K562 (cell line): ENCODE data around the gene ANKZF1. TPM values are rescaled to one million over a fixed set of nuclear protein-coding genes. Genes with fewer than 3 reads are reported as not detected.

Experiments
- BACH1 ChIP-seq: fragments of 200-800 bp; sonication (Bioruptor generic); IDR thresholded peaks from 2 replicates; pipeline ENCODE4 v1.6.1; 2016; ENCODE audit warnings: missing genetic modification characterization, missing compliant biosample characterization
- BRCA1 ChIP-seq, 2 experiments: fragments of 450-650 bp in 1 of 2; sonication (generic) in 1 of 2; formaldehyde crosslinking in 1 of 2; IDR thresholded peaks; 2 replicates each; pipeline versions ENCODE4 v1.5.0 to v1.6.1; 2017 to 2020; ENCODE audit warnings: mild to moderate bottlenecking in 1 of 2, missing genetic modification reagents in 1 of 2
- EP400 ChIP-seq: fragments of 450-650 bp; IDR thresholded peaks from 2 replicates; pipeline ENCODE4 v1.6.1; 2017; ENCODE audit warnings: antibody characterized with exemption, mild to moderate bottlenecking, moderate library complexity
- ETV1 ChIP-seq: fragments of 450-650 bp; conservative IDR thresholded peaks from 2 replicates; pipeline ENCODE4 v1.6.1; 2016; ENCODE audit warnings: missing genetic modification characterization, control low read depth, low read depth, missing compliant biosample characterization
- FOXA3 ChIP-seq, 2 experiments: fragments of 450-650 bp in 1 of 2; sonication (generic) in 1 of 2; formaldehyde crosslinking; IDR thresholded peaks in 1 of 2; conservative IDR thresholded peaks in 1 of 2; 2 replicates each; pipeline versions ENCODE4 v1.4.0 to v1.8.0; 2020 to 2022; ENCODE audit warnings: mild to moderate bottlenecking in 2 of 2, missing genetic modification reagents in 1 of 2
- POLR2B ChIP-seq: fragments of 450-650 bp; IDR thresholded peaks from 2 replicates; pipeline ENCODE4 v1.6.1; 2018; ENCODE audit warnings: low read depth; ENCODE audit not compliant: partially characterized antibody
- SMAD3 ChIP-seq: fragments of 450-650 bp; formaldehyde crosslinking; conservative IDR thresholded peaks from 2 replicates; pipeline ENCODE4 v1.4.0; 2020; ENCODE audit warnings: mild to moderate bottlenecking
- SMARCB1 ChIP-seq: IDR thresholded peaks from 2 replicates; pipeline ENCODE4 v1.6.1; 2011; ENCODE audit warnings: improper control_type of control experiment, low read depth; ENCODE audit not compliant: insufficient read length
- TARDBP ChIP-seq: fragments of 450-650 bp; IDR thresholded peaks from 2 replicates; pipeline ENCODE4 v1.6.1; 2016
- YY1 ChIP-seq, 3 experiments: IDR thresholded peaks; 2 replicates each; pipeline ENCODE4 v1.6.1; 2011; ENCODE audit warnings: low read length in 2 of 3, mild to moderate bottlenecking in 2 of 3, moderate library complexity in 2 of 3, borderline replicate concordance in 1 of 3, control low read depth in 1 of 3, low read depth in 1 of 3; ENCODE audit not compliant: insufficient read depth in 3 of 3, insufficient replicate concordance in 2 of 3, control insufficient read depth in 1 of 3, insufficient read length in 1 of 3; ENCODE audit errors: extremely low read depth in 1 of 3
- ZNF431 ChIP-seq: sonication (generic); formaldehyde crosslinking; IDR thresholded peaks from 2 replicates; pipeline ENCODE4 v1.8.0; 2022; ENCODE audit warnings: mild to moderate bottlenecking, missing genetic modification reagents
- ZNF561 ChIP-seq: fragments of 450-650 bp; formaldehyde crosslinking; conservative IDR thresholded peaks from 2 replicates; pipeline ENCODE4 v1.4.0; 2020; ENCODE audit warnings: mild to moderate bottlenecking, moderate library complexity
- polyA plus RNA-seq, 8 experiments: library from polyadenylated mRNA; depleted of rRNA in 4 of 8; stranded (reverse) in 5 of 8; unstranded in 3 of 8; fragments of >200 nt; fragmentation: Nextera tagmentation in 2 of 8; fragmentation: Illumina TruSeq in 1 of 8; extraction: Ambion mirVana in 2 of 8; extraction: Trizol in 1 of 8; gene quantifications; 2 replicates each; pipeline versions ENCODE4 v1.2.1 to v1.2.3, GENCODE V29; 2011 to 2014; ENCODE audit warnings: inconsistent platforms in 1 of 8, missing spikeins in 1 of 8
- total RNA-seq, 7 experiments: library from RNA; depleted of rRNA in 6 of 7; stranded (reverse); fragments of >200 nt in 6 of 7; fragmentation: Illumina TruSeq in 2 of 7; extraction: Trizol in 2 of 7; gene quantifications; 2 replicates each; pipeline versions ENCODE4 v1.2.1 to v1.2.3, GENCODE V29; 2011 to 2021; ENCODE audit warnings: low replicate concordance in 1 of 7
- TF ChIP-seq, protein P1 (sequence below): sonication (generic); formaldehyde crosslinking; IDR thresholded peaks from 2 replicates; pipeline ENCODE4 v1.8.0; 2022; ENCODE audit warnings: missing genetic modification reagents, mild to moderate bottlenecking, moderate library complexity, borderline replicate concordance
- TF ChIP-seq, protein P2 (sequence below): fragments of 450-650 bp; IDR thresholded peaks from 2 replicates; pipeline ENCODE4 v1.6.1; 2016; ENCODE audit warnings: mild to moderate bottlenecking, moderate library complexity

ANKZF1 gene
- total and polyA plus RNA-seq, 9 of the 15 experiments (the other 6 are each of a cell fraction or from before 2014, with no cell fraction given), result 3.1 to 60.6 (median 31.0) TPM

DNA sequence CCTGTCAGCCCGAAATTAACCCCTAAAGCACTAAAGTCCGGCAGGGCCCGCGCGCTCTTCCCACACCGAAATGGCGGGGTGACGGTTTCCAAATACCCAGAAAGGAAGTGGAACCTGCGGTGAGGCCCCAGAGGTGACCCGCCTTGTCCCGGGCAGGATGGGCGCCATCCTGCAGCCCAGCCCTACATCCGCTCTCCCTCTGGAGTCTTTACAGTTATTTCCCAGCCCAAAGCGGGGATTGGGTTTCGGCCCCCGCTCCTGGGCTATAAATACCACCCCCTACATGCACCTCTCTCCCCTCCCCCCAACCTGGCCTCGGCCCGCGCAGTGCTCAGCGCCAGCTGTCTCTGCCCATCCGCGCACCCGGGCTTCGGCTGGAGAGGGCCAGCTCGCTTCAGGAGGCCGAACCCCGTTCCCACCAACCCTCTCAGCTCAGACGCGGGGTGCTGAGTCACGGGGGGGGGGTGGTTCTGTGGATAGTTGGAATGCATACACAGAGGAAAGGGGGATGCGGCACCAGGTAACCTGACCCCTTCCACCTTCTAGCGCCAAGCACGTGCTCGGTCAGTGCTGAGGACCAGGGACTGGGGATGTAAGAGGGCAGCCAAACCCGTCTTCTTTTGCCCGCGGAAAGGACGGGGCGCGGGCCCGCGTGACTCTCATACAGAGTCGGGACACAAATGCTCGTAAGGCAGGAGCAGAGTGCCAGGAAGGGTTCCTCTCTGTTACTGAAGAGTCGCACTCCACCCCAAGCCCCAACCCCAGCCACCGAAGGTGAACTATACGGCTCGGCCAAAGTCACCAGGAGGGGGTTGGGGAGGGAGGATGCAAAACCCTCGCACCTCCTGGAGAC lies 23.5 kb downstream of the ANKZF1 start, which contains the start of gene TUBA4B (continued):
- TF ChIP-seq TARDBP (no peak), POLR2B (no peak), SMARCB1 (no peak), BRCA1 (IDR thresholded peaks at IDR 0.05) (no peak), BRCA1 (CRISPR knock-in tag; IDR thresholded peaks at IDR 0.05) (no peak), EP400 (peak; percentile 64; the same call in 1 of the 2 replicates), YY1 (IDR thresholded peaks at IDR 0.05; ENCODE audit: borderline replicate concordance in 1 of 3, control insufficient read depth in 1 of 3, extremely low read depth in 1 of 3, insufficient read depth in 3 of 3, insufficient read length in 1 of 3, insufficient replicate concordance in 2 of 3, low read depth in 1 of 3, low read length in 2 of 3) (peak in 1 of 3 experiments; percentile 46), ZNF431 (CRISPR knock-in tag) (no peak), ETV1 (tag) (0 out of 2 replicates have a peak, but pooled peaks have one; percentile 4), ZNF561 (CRISPR knock-in tag) (no peak), SMAD3 (CRISPR knock-in tag) (no peak), BACH1 (tag) (no peak), FOXA3 (CRISPR knock-in tag; conservative IDR thresholded peaks at IDR 0.05 in 1 of 2, IDR thresholded peaks at IDR 0.05 in 1 of 2) (peak in 1 of 2 experiments; percentile 56; a peak in 1 of 4 replicates)
- TF ChIP-seq, protein P1, sequence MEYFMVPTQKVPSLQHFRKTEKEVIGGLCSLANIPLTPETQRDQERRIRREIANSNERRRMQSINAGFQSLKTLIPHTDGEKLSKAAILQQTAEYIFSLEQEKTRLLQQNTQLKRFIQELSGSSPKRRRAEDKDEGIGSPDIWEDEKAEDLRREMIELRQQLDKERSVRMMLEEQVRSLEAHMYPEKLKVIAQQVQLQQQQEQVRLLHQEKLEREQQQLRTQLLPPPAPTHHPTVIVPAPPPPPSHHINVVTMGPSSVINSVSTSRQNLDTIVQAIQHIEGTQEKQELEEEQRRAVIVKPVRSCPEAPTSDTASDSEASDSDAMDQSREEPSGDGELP (CRISPR knock-in tag), result peak; percentile 59; the same call in 1 of the 2 replicates
- TF ChIP-seq, protein P2, sequence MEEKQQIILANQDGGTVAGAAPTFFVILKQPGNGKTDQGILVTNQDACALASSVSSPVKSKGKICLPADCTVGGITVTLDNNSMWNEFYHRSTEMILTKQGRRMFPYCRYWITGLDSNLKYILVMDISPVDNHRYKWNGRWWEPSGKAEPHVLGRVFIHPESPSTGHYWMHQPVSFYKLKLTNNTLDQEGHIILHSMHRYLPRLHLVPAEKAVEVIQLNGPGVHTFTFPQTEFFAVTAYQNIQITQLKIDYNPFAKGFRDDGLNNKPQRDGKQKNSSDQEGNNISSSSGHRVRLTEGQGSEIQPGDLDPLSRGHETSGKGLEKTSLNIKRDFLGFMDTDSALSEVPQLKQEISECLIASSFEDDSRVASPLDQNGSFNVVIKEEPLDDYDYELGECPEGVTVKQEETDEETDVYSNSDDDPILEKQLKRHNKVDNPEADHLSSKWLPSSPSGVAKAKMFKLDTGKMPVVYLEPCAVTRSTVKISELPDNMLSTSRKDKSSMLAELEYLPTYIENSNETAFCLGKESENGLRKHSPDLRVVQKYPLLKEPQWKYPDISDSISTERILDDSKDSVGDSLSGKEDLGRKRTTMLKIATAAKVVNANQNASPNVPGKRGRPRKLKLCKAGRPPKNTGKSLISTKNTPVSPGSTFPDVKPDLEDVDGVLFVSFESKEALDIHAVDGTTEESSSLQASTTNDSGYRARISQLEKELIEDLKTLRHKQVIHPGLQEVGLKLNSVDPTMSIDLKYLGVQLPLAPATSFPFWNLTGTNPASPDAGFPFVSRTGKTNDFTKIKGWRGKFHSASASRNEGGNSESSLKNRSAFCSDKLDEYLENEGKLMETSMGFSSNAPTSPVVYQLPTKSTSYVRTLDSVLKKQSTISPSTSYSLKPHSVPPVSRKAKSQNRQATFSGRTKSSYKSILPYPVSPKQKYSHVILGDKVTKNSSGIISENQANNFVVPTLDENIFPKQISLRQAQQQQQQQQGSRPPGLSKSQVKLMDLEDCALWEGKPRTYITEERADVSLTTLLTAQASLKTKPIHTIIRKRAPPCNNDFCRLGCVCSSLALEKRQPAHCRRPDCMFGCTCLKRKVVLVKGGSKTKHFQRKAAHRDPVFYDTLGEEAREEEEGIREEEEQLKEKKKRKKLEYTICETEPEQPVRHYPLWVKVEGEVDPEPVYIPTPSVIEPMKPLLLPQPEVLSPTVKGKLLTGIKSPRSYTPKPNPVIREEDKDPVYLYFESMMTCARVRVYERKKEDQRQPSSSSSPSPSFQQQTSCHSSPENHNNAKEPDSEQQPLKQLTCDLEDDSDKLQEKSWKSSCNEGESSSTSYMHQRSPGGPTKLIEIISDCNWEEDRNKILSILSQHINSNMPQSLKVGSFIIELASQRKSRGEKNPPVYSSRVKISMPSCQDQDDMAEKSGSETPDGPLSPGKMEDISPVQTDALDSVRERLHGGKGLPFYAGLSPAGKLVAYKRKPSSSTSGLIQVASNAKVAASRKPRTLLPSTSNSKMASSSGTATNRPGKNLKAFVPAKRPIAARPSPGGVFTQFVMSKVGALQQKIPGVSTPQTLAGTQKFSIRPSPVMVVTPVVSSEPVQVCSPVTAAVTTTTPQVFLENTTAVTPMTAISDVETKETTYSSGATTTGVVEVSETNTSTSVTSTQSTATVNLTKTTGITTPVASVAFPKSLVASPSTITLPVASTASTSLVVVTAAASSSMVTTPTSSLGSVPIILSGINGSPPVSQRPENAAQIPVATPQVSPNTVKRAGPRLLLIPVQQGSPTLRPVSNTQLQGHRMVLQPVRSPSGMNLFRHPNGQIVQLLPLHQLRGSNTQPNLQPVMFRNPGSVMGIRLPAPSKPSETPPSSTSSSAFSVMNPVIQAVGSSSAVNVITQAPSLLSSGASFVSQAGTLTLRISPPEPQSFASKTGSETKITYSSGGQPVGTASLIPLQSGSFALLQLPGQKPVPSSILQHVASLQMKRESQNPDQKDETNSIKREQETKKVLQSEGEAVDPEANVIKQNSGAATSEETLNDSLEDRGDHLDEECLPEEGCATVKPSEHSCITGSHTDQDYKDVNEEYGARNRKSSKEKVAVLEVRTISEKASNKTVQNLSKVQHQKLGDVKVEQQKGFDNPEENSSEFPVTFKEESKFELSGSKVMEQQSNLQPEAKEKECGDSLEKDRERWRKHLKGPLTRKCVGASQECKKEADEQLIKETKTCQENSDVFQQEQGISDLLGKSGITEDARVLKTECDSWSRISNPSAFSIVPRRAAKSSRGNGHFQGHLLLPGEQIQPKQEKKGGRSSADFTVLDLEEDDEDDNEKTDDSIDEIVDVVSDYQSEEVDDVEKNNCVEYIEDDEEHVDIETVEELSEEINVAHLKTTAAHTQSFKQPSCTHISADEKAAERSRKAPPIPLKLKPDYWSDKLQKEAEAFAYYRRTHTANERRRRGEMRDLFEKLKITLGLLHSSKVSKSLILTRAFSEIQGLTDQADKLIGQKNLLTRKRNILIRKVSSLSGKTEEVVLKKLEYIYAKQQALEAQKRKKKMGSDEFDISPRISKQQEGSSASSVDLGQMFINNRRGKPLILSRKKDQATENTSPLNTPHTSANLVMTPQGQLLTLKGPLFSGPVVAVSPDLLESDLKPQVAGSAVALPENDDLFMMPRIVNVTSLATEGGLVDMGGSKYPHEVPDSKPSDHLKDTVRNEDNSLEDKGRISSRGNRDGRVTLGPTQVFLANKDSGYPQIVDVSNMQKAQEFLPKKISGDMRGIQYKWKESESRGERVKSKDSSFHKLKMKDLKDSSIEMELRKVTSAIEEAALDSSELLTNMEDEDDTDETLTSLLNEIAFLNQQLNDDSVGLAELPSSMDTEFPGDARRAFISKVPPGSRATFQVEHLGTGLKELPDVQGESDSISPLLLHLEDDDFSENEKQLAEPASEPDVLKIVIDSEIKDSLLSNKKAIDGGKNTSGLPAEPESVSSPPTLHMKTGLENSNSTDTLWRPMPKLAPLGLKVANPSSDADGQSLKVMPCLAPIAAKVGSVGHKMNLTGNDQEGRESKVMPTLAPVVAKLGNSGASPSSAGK, result peak; percentile 78
